ES-I3 (cell line): ENCODE data around the gene NECAP2.
"Not testable (repeated sequence)": the region's sequence is repeated elsewhere in the genome, so short reads cannot be mapped to it uniquely, and the experiment has no call there.

Experiments used
- H3K36me3 ChIP-seq: 2 replicates; pipeline ENCODE4 v1.6.1; 2013; ENCODE audit warnings: mild to moderate bottlenecking, low read length, control low read depth, moderate library complexity; ENCODE audit not compliant: insufficient read depth
- H3K4me1 ChIP-seq: 2 replicates; pipeline ENCODE4 v1.6.1; 2013; ENCODE audit warnings: mild to moderate bottlenecking, control low read depth, low read length; ENCODE audit not compliant: insufficient read depth
- H3K9ac ChIP-seq: 2 replicates; pipeline ENCODE4 v1.6.1; 2013; ENCODE audit warnings: low read depth, mild to moderate bottlenecking, low read length, moderate library complexity
- H3K9me3 ChIP-seq: 2 replicates; pipeline ENCODE4 v1.6.1; 2013; ENCODE audit warnings: mild to moderate bottlenecking, low read length, moderate library complexity; ENCODE audit not compliant: control insufficient read depth, insufficient read depth

The NECAP2 gene

GRCh38 chr1:16459352-16459925 lies 18.9 kb downstream of the NECAP2 start:
- H3K9me3 ChIP-seq = no peaks in the 10 kb centered on the region
- H3K4me1 ChIP-seq = no peaks in the 10 kb centered on the region
- peaks cover 15% of the 10 kb centered on the region for H3K36me3 ChIP-seq
- H3K9ac ChIP-seq = no peak overlapping the region

- Histone ChIP-seq H3K4me1 (no peaks in the 10 kb centered on the region), H3K36me3 (peaks cover 16% of the 10 kb centered on the region), H3K9ac (no peak overlapping the region), H3K9me3 (no peaks in the 10 kb centered on the region)
Measured at GRCh38 chr1:16461681-16462080, 21.2 kb downstream of the NECAP2 start.

GRCh38 chr1:16462773-16463330 lies 22.3 kb downstream of the NECAP2 start:
- Histone ChIP-seq H3K9ac (no peak overlapping the region), H3K9me3 (no peaks in the 10 kb centered on the region), H3K36me3 (peaks cover 14% of the 10 kb centered on the region), H3K4me1 (no peaks in the 10 kb centered on the region)

GRCh38 chr1:16464917-16465625 lies 24.5 kb downstream of the NECAP2 start:
- no peak overlapping the region for H3K9ac ChIP-seq
- H3K4me1 ChIP-seq = no peaks in the 10 kb centered on the region
- no peaks in the 10 kb centered on the region for H3K9me3 ChIP-seq
- peaks cover 5% of the 10 kb centered on the region; the same call in 1 of the 2 replicates for H3K36me3 ChIP-seq

- Histone ChIP-seq H3K9ac (no peak overlapping the region), H3K4me1 (no peaks in the 10 kb centered on the region), H3K36me3 (peaks cover 6% of the 10 kb centered on the region; the same call in 1 of the 2 replicates), H3K9me3 (no peaks in the 10 kb centered on the region)
Measured at GRCh38 chr1:16468558-16468957, 28.0 kb downstream of the NECAP2 start.

- H3K36me3 ChIP-seq = peaks cover 3% of the 10 kb centered on the region
- no peaks in the 10 kb centered on the region for H3K4me1 ChIP-seq
- H3K9me3 ChIP-seq = no peaks in the 10 kb centered on the region
- no peak overlapping the region for H3K9ac ChIP-seq
Measured at GRCh38 chr1:16474166-16474800, 33.8 kb downstream of the NECAP2 start.

- H3K9me3 ChIP-seq, H3K36me3 ChIP-seq, H3K4me1 ChIP-seq, H3K9ac ChIP-seq: not testable (repeated sequence)
Measured at GRCh38 chr1:16474891-16475290, 34.4 kb downstream of the NECAP2 start.

GRCh38 chr1:16475771-16476770 lies 35.5 kb downstream of the NECAP2 start:
- H3K36me3 ChIP-seq, H3K9me3 ChIP-seq, H3K4me1 ChIP-seq, H3K9ac ChIP-seq: not testable (repeated sequence)

GRCh38 chr1:16478091-16478490 lies 37.6 kb downstream of the NECAP2 start:
- Histone ChIP-seq H3K9ac (no peak overlapping the region), H3K36me3 (no peaks in the 10 kb centered on the region; the same call in 1 of the 2 replicates), H3K9me3 (no peaks in the 10 kb centered on the region), H3K4me1 (no peaks in the 10 kb centered on the region)

- not testable (repeated sequence) for H3K4me1 ChIP-seq, H3K36me3 ChIP-seq, H3K9me3 ChIP-seq, H3K9ac ChIP-seq
Measured at GRCh38 chr1:16483146-16483545, 42.6 kb downstream of the NECAP2 start.

GRCh38 chr1:16483639-16484500 lies 43.3 kb downstream of the NECAP2 start:
- H3K9ac ChIP-seq, H3K4me1 ChIP-seq, H3K9me3 ChIP-seq, H3K36me3 ChIP-seq: not testable (repeated sequence)

- no peaks in the 10 kb centered on the region for H3K4me1 ChIP-seq
- no peaks in the 10 kb centered on the region; the same call in 1 of the 2 replicates for H3K36me3 ChIP-seq
- no peaks in the 10 kb centered on the region for H3K9me3 ChIP-seq
- no peak overlapping the region for H3K9ac ChIP-seq
Measured at GRCh38 chr1:16484501-16484835, 43.9 kb downstream of the NECAP2 start.

- Histone ChIP-seq H3K36me3 (no peaks in the 10 kb centered on the region; the same call in 1 of the 2 replicates), H3K9ac (no peak overlapping the region), H3K4me1 (no peaks in the 10 kb centered on the region), H3K9me3 (no peaks in the 10 kb centered on the region)
Measured at GRCh38 chr1:16484931-16485330, 44.4 kb downstream of the NECAP2 start.
